Common myeloid progenitor, CD34-positive (primary cell): Measurements from ENCODE around the gene SHISA6.

Source experiments
- CTCF ChIA-PET: fragments of 350-600 bp; sonication (Branson Sonifier 250); formaldehyde crosslinking; loops from one replicate; lab custom pipeline; 2021; ENCODE audit warnings: antibody characterized with exemption; lab: Charles Lee
- POLR2A ChIA-PET: fragments of 350-600 bp; sonication (Branson Sonifier 250); formaldehyde crosslinking; loops from one replicate; lab custom pipeline; 2021; ENCODE audit warnings: antibody characterized with exemption; lab: Charles Lee
- DNase-seq, 3 donors: peaks; one replicate each; pipeline versions ENCODE4 v3.0.0 to v3.0.0-alpha.2; 2013
- H3K27ac ChIP-seq, 2 experiments: 1 replicate in 1 of 2; 2 replicates in 1 of 2; pipeline ENCODE4 v1.7.0; 2013; ENCODE audit warnings: inconsistent platforms in 2 of 2, low read length in 2 of 2, mild to moderate bottlenecking in 2 of 2, low read depth in 1 of 2, moderate library complexity in 1 of 2; ENCODE audit not compliant: severe bottlenecking in 2 of 2, insufficient read depth in 1 of 2, poor library complexity in 1 of 2
- H3K27me3 ChIP-seq, 5 experiments: replicated peaks in 2 of 5; 1 replicate in 3 of 5; 2 replicates in 2 of 5; pipeline versions ENCODE4 v1.6.1 to v1.7.0; 2013; ENCODE audit warnings: low read length in 4 of 5, mild to moderate bottlenecking in 2 of 5, moderate library complexity in 2 of 5, inconsistent platforms in 1 of 5; ENCODE audit not compliant: insufficient read depth in 5 of 5, control insufficient read depth in 4 of 5
- H3K36me3 ChIP-seq, 4 experiments: 1 replicate in 2 of 4; 2 replicates in 2 of 4; pipeline versions ENCODE4 v1.6.1 to v1.7.0; 2013; ENCODE audit warnings: low read length in 3 of 4, control low read depth in 1 of 4, mild to moderate bottlenecking in 1 of 4; ENCODE audit not compliant: control insufficient read depth in 4 of 4, insufficient read depth in 4 of 4
- H3K4me1 ChIP-seq, 4 experiments: 1 replicate in 3 of 4; 2 replicates in 1 of 4; pipeline versions ENCODE4 v1.6.1 to v1.7.1; 2013; ENCODE audit warnings: low read length in 3 of 4, mild to moderate bottlenecking in 3 of 4, control low read depth in 1 of 4, inconsistent platforms in 1 of 4, moderate library complexity in 1 of 4; ENCODE audit not compliant: control insufficient read depth in 4 of 4, insufficient read depth in 4 of 4; ENCODE audit errors: control extremely low read depth in 1 of 4
- H3K4me3 ChIP-seq, 7 experiments: 1 replicate in 4 of 7; 2 replicates in 3 of 7; pipeline versions ENCODE4 v1.5.1 to v1.7.0; 2013; ENCODE audit warnings: mild to moderate bottlenecking in 7 of 7, low read length in 6 of 7, moderate library complexity in 6 of 7, inconsistent platforms in 2 of 7, low read depth in 2 of 7, control low read depth in 1 of 7; ENCODE audit not compliant: insufficient read depth in 4 of 7, control insufficient read depth in 1 of 7; ENCODE audit errors: extremely low read depth in 1 of 7
- H3K9me3 ChIP-seq, 5 experiments: 1 replicate in 4 of 5; 2 replicates in 1 of 5; pipeline versions ENCODE4 v1.6.1 to v1.7.1; 2013; ENCODE audit warnings: low read length in 4 of 5, mild to moderate bottlenecking in 2 of 5, inconsistent platforms in 1 of 5, low read depth in 1 of 5, moderate library complexity in 1 of 5; ENCODE audit not compliant: control insufficient read depth in 4 of 5, insufficient read depth in 2 of 5; ENCODE audit errors: control extremely low read depth in 1 of 5
- WGBS: methylation state at CpG from one replicate; pipeline ENCODE4 v1.1.5; 2013; ENCODE audit not compliant: insufficient coverage; 5-methylcytosine and 5-hydroxymethylcytosine counted together

The SHISA6 gene

DNA sequence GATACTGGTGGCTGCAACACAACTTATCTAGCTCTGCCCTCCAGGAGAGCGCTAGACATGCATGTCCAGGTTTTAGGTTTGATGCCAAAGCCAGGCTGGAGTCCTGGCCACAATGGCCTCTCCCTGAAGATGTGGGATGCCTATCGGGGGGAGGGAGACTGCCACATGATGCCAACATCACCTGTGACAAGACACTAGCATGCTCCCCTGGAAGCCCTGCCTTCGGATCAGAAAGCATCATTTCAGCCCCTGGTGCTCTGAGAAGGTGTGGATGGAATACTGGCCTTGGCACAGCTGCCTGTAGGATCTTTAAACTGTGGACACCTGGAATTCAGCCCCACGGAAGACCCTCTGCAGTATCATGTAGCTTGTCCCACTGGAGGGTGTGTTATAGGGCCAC, 93.5 kb downstream of the SHISA6 start:
- Histone ChIP-seq H3K36me3 (no peaks in the 10 kb centered on the region), H3K27me3 (peaks cover 0 to 2% (median 0%) of the 10 kb centered on the region in 5 experiments), H3K4me3 (no peak overlapping the region), H3K27ac (no peak overlapping the region), H3K4me1 (no peaks in the 10 kb centered on the region), H3K9me3 (no peaks in the 10 kb centered on the region)
- CTCF ChIA-PET: no interaction called here
- 100% methylated on average over 4 of the region's 4 CpGs for WGBS
- POLR2A ChIA-PET: no interaction called here
- DNase-seq: no peak

DNA sequence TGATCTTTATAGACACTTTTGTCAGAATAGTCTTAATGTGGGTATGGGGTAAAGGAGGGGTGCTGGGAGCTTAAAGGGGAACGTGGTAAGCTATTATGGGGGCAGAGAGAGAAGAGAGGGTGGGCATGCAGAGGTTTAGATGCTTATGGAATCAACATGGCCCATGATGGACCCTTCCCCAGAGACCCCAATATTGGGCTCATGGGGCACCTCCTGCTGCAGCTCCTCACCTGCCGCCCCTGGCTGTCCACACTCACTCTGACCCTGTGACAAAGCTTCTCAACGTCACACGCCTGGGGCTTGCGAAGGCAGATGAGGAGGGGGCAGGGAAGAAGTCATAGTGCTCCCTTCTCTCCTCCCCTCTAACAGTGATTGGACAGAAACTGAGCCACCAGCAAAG, 95.3 kb downstream of the SHISA6 start:
- Histone ChIP-seq H3K4me1 (no peaks in the 10 kb centered on the region), H3K27me3 (peaks cover 0 to 2% (median 0%) of the 10 kb centered on the region in 5 experiments), H3K36me3 (no peaks in the 10 kb centered on the region), H3K9me3 (no peaks in the 10 kb centered on the region), H3K27ac (no peak overlapping the region), H3K4me3 (no peak overlapping the region)
- CTCF ChIA-PET: no interaction called here
- WGBS: 71% methylated on average over 5 of the region's 5 CpGs
- no peak for DNase-seq
- POLR2A ChIA-PET: no interaction called here

- no peaks in the 10 kb centered on the region for H3K9me3 ChIP-seq
- ChIA-PET CTCF (interaction anchor here (1.3 kb wide), 1 partner anchor 44 kb away, joined by 4 read pairs; no protein-coding TSS in a partner anchor), POLR2A (no interaction called here)
- WGBS: 61% methylated on average over 3 of the region's 3 CpGs
- no peaks in the 10 kb centered on the region for H3K36me3 ChIP-seq
- H3K4me3 ChIP-seq: no peak overlapping the region
- no peak overlapping the region for H3K27ac ChIP-seq
- peaks cover 0 to 2% (median 0%) of the 10 kb centered on the region in 5 experiments for H3K27me3 ChIP-seq
- no peak for DNase-seq
- H3K4me1 ChIP-seq: no peaks in the 10 kb centered on the region
Observed at GRCh38 chr17:11340803-11341202, 99.8 kb downstream of the SHISA6 start.

GRCh38 chr17:11342138-11342537, 101.1 kb downstream of the SHISA6 start:
- DNase-seq: no peak
- no peaks in the 10 kb centered on the region for H3K9me3 ChIP-seq
- no peaks in the 10 kb centered on the region for H3K4me1 ChIP-seq
- H3K36me3 ChIP-seq: no peaks in the 10 kb centered on the region
- CTCF ChIA-PET: no interaction called here
- H3K27me3 ChIP-seq: peaks cover 0 to 2% (median 0%) of the 10 kb centered on the region in 5 experiments
- no CpG with 5 or more reads among the region's 3 CpGs for WGBS
- POLR2A ChIA-PET: no interaction called here
- H3K27ac ChIP-seq: no peak overlapping the region
- no peak overlapping the region for H3K4me3 ChIP-seq

DNA sequence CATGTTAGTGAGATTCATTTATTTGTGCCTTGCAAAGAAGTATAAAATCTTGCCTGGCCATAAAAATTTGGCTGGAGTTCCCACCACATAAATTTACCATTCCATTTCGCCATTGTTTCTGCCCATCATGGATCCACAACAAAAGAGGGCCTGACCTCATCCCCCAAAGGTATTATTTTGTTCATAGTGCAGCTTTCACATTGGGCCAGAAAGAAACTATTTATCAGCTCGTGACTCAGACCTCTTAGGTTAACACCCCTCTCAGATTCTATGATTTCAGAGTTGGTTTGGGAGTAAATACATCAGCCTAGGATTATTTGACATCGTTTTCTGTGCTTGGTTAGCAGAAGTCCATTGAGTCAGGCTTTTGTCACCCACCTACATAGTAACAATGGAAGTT, 108.1 kb downstream of the SHISA6 start:
- WGBS: 100% methylated on average over 1 of the region's 3 CpGs
- no peak overlapping the region for H3K27ac ChIP-seq
- no peaks in the 10 kb centered on the region for H3K4me1 ChIP-seq
- H3K27me3 ChIP-seq: no peaks in the 10 kb centered on the region
- POLR2A ChIA-PET: no interaction called here
- CTCF ChIA-PET: no interaction called here
- H3K9me3 ChIP-seq: no peaks in the 10 kb centered on the region
- no peak for DNase-seq
- H3K4me3 ChIP-seq: no peak overlapping the region
- H3K36me3 ChIP-seq: no peaks in the 10 kb centered on the region

DNA sequence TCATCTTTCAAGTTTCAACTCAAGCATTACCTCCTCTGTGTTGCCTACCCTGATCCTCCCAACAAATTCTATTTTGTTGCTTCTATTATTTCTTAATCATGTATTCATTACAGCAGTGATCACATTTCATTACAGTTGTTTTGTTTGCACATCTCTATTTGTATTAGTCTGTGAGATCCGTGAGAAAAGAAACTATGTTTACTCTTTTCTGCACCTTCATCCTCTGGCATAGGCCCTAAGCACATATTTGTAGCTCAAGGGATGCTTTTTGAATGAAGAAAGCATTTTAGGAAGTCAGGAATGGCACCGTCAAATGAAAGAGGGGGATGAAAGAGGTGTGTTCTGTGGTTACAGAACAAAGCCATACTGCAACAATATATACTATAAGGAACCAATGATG, 110.5 kb downstream of the SHISA6 start:
- CTCF ChIA-PET: no interaction called here
- Histone ChIP-seq H3K36me3 (no peaks in the 10 kb centered on the region), H3K4me1 (no peaks in the 10 kb centered on the region), H3K4me3 (no peak overlapping the region), H3K9me3 (no peaks in the 10 kb centered on the region), H3K27ac (no peak overlapping the region), H3K27me3 (no peaks in the 10 kb centered on the region)
- 80% methylated on average over 1 of the region's 2 CpGs for WGBS
- no peak for DNase-seq
- POLR2A ChIA-PET: no interaction called here

DNA sequence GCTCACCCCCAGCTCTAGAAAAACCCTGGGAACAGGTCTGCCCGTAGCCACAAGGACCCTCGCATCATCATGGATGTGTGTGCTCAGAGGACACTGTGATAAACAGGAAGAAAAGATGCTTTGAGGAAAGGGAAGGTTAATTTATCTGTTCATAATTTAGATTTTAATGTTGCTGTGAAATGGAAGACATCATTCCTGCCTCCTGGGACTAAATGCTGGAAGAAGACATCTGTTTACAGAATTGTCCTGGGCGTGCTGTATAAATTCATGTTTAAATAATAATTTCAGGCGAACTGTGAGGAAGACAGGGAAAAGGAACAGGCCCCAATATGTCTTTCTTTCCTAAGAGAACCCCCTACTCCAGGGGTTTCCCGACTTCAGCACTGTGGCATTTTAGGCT, 112.6 kb downstream of the SHISA6 start:
- CTCF ChIA-PET: no interaction called here
- H3K9me3 ChIP-seq: no peaks in the 10 kb centered on the region
- H3K36me3 ChIP-seq: no peaks in the 10 kb centered on the region
- no peak overlapping the region for H3K27ac ChIP-seq
- no peak overlapping the region for H3K4me3 ChIP-seq
- WGBS: 94% methylated on average over 3 of the region's 5 CpGs
- H3K27me3 ChIP-seq: no peaks in the 10 kb centered on the region
- no peak for DNase-seq
- POLR2A ChIA-PET: no interaction called here
- H3K4me1 ChIP-seq: no peaks in the 10 kb centered on the region
